C4-2B (cell line): ENCODE results near the gene MRPL14.

ENCODE experiments used
- CTCF ChIP-seq: fragments of 450-650 bp; conservative IDR thresholded peaks from 2 replicates; pipeline ENCODE4 v1.5.1; 2017; ENCODE audit warnings: mild to moderate bottlenecking
- ZFX ChIP-seq: fragments of 450-650 bp; IDR thresholded peaks from 2 replicates; pipeline ENCODE4 v1.6.1; 2017

- TF ChIP-seq CTCF (no peak), ZFX (no peak)
Measured at GRCh38 chr6:44171899-44172546, 44.8 kb upstream of the MRPL14 start.
